ENCODE measurements around the gene EXD2.

Gene EXD2

DNA sequence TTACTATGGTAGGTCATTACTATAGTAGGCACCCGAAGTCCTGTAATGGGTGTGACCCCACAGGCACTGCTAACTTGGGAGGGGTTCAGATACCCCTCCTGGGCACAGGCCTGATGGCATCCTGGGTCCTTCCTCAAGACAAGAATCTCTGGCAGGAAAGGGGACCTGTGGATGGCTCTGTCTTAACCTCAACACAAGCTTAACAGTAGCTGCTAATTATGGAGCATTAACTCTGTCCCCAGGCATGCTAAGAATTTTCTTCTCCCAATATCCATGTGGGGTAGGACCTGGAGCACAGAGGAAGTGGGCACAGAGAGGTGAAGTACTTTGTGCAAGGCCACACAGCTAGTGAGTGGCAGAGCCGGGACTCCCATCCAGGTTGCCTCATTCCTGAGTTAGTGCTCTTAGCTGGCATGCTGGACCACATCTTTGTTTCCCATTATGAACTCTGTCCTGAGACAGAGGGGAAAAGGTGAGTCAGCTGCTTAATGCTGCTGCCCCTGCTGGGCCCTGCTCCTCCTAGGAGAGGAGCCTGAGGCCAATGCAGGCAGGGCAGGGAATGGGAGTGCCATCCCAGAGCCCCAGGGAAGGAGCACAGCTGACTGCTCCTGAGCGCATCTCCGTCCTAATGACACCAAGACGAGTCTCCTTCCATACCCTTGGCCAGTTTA lies 100.7 kb downstream of the EXD2 start:
- no peak for FAIRE-seq

More for the DNA sequence above, 100.7 kb downstream of the EXD2 start:
- no peak for DNase-seq (ENCODE audit: extremely low spot score, insufficient read length, low read depth)

All from GM18507 (cell line).